KMS-11 (cell line): ENCODE measurements around the gene TBC1D14.

Experiments used
- H2AFZ ChIP-seq: fragments of 200-600 bp; sonication (generic); 2 replicates; pipeline ENCODE4 v1.6.1; 2016; ENCODE audit warnings: antibody characterized with exemption, mixed run types, low read depth
- H3K27ac ChIP-seq: fragments of 200-600 bp; sonication (generic); 2 replicates; pipeline ENCODE4 v1.6.1; 2016; ENCODE audit warnings: mild to moderate bottlenecking, mixed run types
- H3K27me3 ChIP-seq: fragments of 200-600 bp; sonication (generic); 2 replicates; pipeline ENCODE4 v1.6.1; 2017; ENCODE audit warnings: mild to moderate bottlenecking, low read depth, mixed run types, moderate library complexity; ENCODE audit not compliant: insufficient read depth
- H3K36me3 ChIP-seq: fragments of 200-600 bp; sonication (generic); 2 replicates; pipeline ENCODE4 v1.6.1; 2017; ENCODE audit warnings: mild to moderate bottlenecking, mixed run types; ENCODE audit not compliant: insufficient read depth
- H3K4me1 ChIP-seq: fragments of 200-600 bp; sonication (generic); 2 replicates; pipeline ENCODE4 v1.6.1; 2016; ENCODE audit warnings: mild to moderate bottlenecking, low read depth, mixed run types; ENCODE audit not compliant: poor library complexity, severe bottlenecking
- H3K4me2 ChIP-seq: fragments of 200-600 bp; sonication (generic); 2 replicates; pipeline ENCODE4 v1.7.0; 2016; ENCODE audit warnings: mild to moderate bottlenecking, mixed run types
- H3K4me3 ChIP-seq: fragments of 200-600 bp; sonication (generic); IDR thresholded peaks from 2 replicates; pipeline ENCODE4 v1.6.1; 2017; ENCODE audit warnings: low read depth, low read length, mixed read lengths; ENCODE audit not compliant: insufficient read depth
- H3K79me2 ChIP-seq: fragments of 200-600 bp; sonication (generic); 2 replicates; pipeline ENCODE4 v1.6.1; 2016; ENCODE audit warnings: low read depth, mixed run types; ENCODE audit not compliant: insufficient read depth
- H3K9ac ChIP-seq: fragments of 200-600 bp; sonication (generic); 2 replicates; pipeline ENCODE4 v1.6.1; 2016; ENCODE audit warnings: mild to moderate bottlenecking, mixed run types
- H4K20me1 ChIP-seq: fragments of 200-600 bp; sonication (generic); 2 replicates; pipeline ENCODE4 v1.6.1; 2016; ENCODE audit warnings: mild to moderate bottlenecking, mixed run types; ENCODE audit not compliant: insufficient read depth
- CTCF ChIP-seq: fragments of 200-600 bp; sonication (generic); conservative IDR thresholded peaks from 2 replicates; pipeline ENCODE4 v1.6.1; 2017; ENCODE audit warnings: low read depth, mild to moderate bottlenecking, antibody characterized with exemption, low read length, moderate library complexity, mixed read lengths

Gene TBC1D14

GRCh38 chr4:7066493-7066892 lies 156.9 kb downstream of the TBC1D14 start:
- Histone ChIP-seq H3K79me2 (peaks cover 31% of the 10 kb centered on the region), H3K4me1 (peaks cover 13% of the 10 kb centered on the region), H3K27ac (no peak overlapping the region), H2AFZ (no peak overlapping the region), H3K4me3 (peak overlapping the region; percentile 31), H3K9ac (peak overlapping the region; percentile 77; the same call in 1 of the 2 replicates), H4K20me1 (no peaks in the 10 kb centered on the region), H3K4me2 (peak overlapping the region; percentile 82), H3K36me3 (no peaks in the 10 kb centered on the region), H3K27me3 (no peaks in the 10 kb centered on the region)
- no peak for TF ChIP-seq CTCF

GRCh38 chr4:7067126-7067451 lies 157.5 kb downstream of the TBC1D14 start:
- H4K20me1 ChIP-seq: no peaks in the 10 kb centered on the region

GRCh38 chr4:7067452-7068278 lies 158.0 kb downstream of the TBC1D14 start, which contains the start of gene GRPEL1:
Gene GRPEL1 (minus strand): TSS chr4:7068064. CDS start chr4:7068032, 32 bp downstream.
- H3K27me3 ChIP-seq: no peaks in the 10 kb centered on the region
- peak within 1 kb of the TSS; percentile 61 for H3K27ac ChIP-seq
- no peaks in the 10 kb centered on the region for H4K20me1 ChIP-seq
- peak within 1 kb of the TSS; percentile 77 for H3K9ac ChIP-seq
- peak within 1 kb of the TSS; percentile 31 for H3K4me3 ChIP-seq
- H3K4me1 ChIP-seq: peaks cover 13% of the 10 kb centered on the region
- H3K79me2 ChIP-seq: peaks cover 31% of the 10 kb centered on the region
- H3K4me2 ChIP-seq: peak within 1 kb of the TSS; percentile 82
- peak within 1 kb of the TSS; percentile 80 for H2AFZ ChIP-seq
- no peak for TF ChIP-seq CTCF
- H3K36me3 ChIP-seq: no peaks in the 10 kb centered on the region

More at GRCh38 chr4:7067126-7067451, 157.5 kb downstream of the TBC1D14 start:
- peaks cover 31% of the 10 kb centered on the region for H3K79me2 ChIP-seq
- peak overlapping the region; percentile 10; the same call in 1 of the 2 replicates for H2AFZ ChIP-seq
- H3K4me3 ChIP-seq: peak overlapping the region; percentile 31
- peak overlapping the region; percentile 61 for H3K27ac ChIP-seq
- peak overlapping the region; percentile 82 for H3K4me2 ChIP-seq
- no peaks in the 10 kb centered on the region for H3K36me3 ChIP-seq
- peaks cover 13% of the 10 kb centered on the region for H3K4me1 ChIP-seq
- TF ChIP-seq CTCF: no peak
- no peaks in the 10 kb centered on the region for H3K27me3 ChIP-seq
- peak overlapping the region; percentile 77 for H3K9ac ChIP-seq

- peak overlapping the region; percentile 32; the same call in 1 of the 2 replicates for H3K9ac ChIP-seq
- TF ChIP-seq CTCF: no peak
- no peaks in the 10 kb centered on the region for H4K20me1 ChIP-seq
- H3K4me3 ChIP-seq: no peak overlapping the region
- H3K36me3 ChIP-seq: no peaks in the 10 kb centered on the region
- peak overlapping the region; percentile 67 for H3K4me2 ChIP-seq
- no peak overlapping the region for H3K27ac ChIP-seq
- no peaks in the 10 kb centered on the region for H3K27me3 ChIP-seq
- peak overlapping the region; percentile 80 for H2AFZ ChIP-seq
- peaks cover 31% of the 10 kb centered on the region for H3K79me2 ChIP-seq
- H3K4me1 ChIP-seq: peaks cover 13% of the 10 kb centered on the region
These were observed 158.7 kb downstream of the TBC1D14 start for GRCh38 chr4:7068279-7068842.
